Lower leg skin (tissue), 3 donors: ENCODE results near the gene TCTN1.

Experiments
- CTCF ChIP-seq, 3 donors: fragments of 450-650 bp; IDR thresholded peaks; one replicate each; pipeline ENCODE4 v1.5.1; 2016; ENCODE audit warnings: antibody characterized with exemption in 3 of 3, mild to moderate bottlenecking in 3 of 3, moderate library complexity in 2 of 3
- POLR2A ChIP-seq, 2 donors: fragments of 450-650 bp; IDR thresholded peaks; one replicate each; pipeline ENCODE4 v1.6.1; 2016 to 2017; ENCODE audit warnings: antibody characterized with exemption in 2 of 2, mild to moderate bottlenecking in 1 of 2, moderate library complexity in 1 of 2

- TF ChIP-seq CTCF (IDR thresholded peaks at IDR 0.05) (no peak), POLR2A (IDR thresholded peaks at IDR 0.05) (no peak)
These were observed 45.2 kb upstream of the TCTN1 start for GRCh38 chr12:110568752-110569151.
